Omental fat pad (tissue), 4 donors: ENCODE measurements around the gene RTL3. TPM values are rescaled to one million over a fixed set of nuclear protein-coding genes. Genes with fewer than 3 reads are reported as not detected.
"Not testable (repeated sequence)": the region's sequence is repeated elsewhere in the genome, so short reads cannot be mapped to it uniquely, and the experiment has no call there.

Experiments used
- ATAC-seq: fragments of 150-250 bp; one replicate; pipeline ENCODE4 v1.9.1; 2016; ENCODE audit warnings: mild to moderate bottlenecking, moderate library complexity; ENCODE audit not compliant: low FRiP score
- DNase-seq: peaks from one replicate; pipeline ENCODE4 v3.0.0-alpha.2; 2019; ENCODE audit warnings: low spot score
- CTCF ChIP-seq, 3 donors: fragments of 450-650 bp; IDR thresholded peaks; one replicate each; pipeline ENCODE4 v1.5.1; 2016 to 2017; ENCODE audit warnings: antibody characterized with exemption in 3 of 3, mild to moderate bottlenecking in 3 of 3, moderate library complexity in 2 of 3
- total RNA-seq, 4 donors: library from RNA; depleted of rRNA; stranded (reverse); fragments of >200 nt; gene quantifications; one replicate each; pipeline ENCODE4 v1.1.0, GENCODE V29; 2016

RTL3 gene
- total RNA-seq, 4 donors from 2014 or later = 0.12 to 5.0 (median 0.44) TPM

GRCh38 chrX:78653118-78653822 lies 5.9 kb downstream of the RTL3 start:
- peak; percentile 81 for ATAC-seq
- no peak for TF ChIP-seq CTCF (IDR thresholded peaks at IDR 0.05)
- DNase-seq = no peak

GRCh38 chrX:78650906-78651437 lies 8.2 kb downstream of the RTL3 start:
- ATAC-seq (no peak), DNase-seq (no peak)
- no peak for TF ChIP-seq CTCF (IDR thresholded peaks at IDR 0.05)

DNA sequence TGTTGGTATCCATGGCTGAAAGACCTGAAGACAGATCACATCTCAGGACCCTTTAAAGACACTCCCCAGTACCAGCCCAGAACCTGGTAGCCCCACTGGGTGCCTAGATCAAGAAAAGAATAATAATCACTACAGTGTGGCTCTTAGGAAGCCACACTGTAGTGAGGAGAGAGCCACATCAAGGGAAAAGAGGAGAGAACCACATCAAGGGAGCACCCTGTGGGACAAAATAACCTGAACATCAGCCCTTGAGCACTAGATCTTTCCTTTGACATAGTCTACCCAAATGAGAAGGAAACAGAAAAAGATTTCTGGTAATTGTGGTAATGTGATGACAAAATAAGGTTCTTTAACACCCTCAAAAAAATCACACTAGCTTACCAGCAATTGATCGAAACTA lies 15.3 kb downstream of the RTL3 start:
- TF ChIP-seq CTCF (IDR thresholded peaks at IDR 0.05) = no peak
- ATAC-seq (no peak), DNase-seq (no peak)

GRCh38 chrX:78643096-78643495 lies 16.0 kb downstream of the RTL3 start:
- ATAC-seq = no peak
- TF ChIP-seq CTCF (IDR thresholded peaks at IDR 0.05) = no peak

GRCh38 chrX:78636096-78636495 lies 23.0 kb downstream of the RTL3 start:
- ATAC-seq, DNase-seq: not testable (repeated sequence)

More at GRCh38 chrX:78643096-78643495, 16.0 kb downstream of the RTL3 start:
- no peak for DNase-seq

- TF ChIP-seq CTCF (IDR thresholded peaks at IDR 0.05) = no peak
- no peak for DNase-seq
- ATAC-seq = no peak
These were observed 33.9 kb downstream of the RTL3 start for GRCh38 chrX:78624962-78625909.

- no peak for DNase-seq
- no peak for ATAC-seq
These were observed 34.7 kb downstream of the RTL3 start for GRCh38 chrX:78624426-78624825.

More at GRCh38 chrX:78624426-78624825, 34.7 kb downstream of the RTL3 start:
- TF ChIP-seq CTCF (IDR thresholded peaks at IDR 0.05) = no peak
